Peyer's patch (tissue), 4 donors: Measurements from ENCODE around the gene ZNF100. TPM values are rescaled to one million over a fixed set of nuclear protein-coding genes. Genes with fewer than 3 reads are reported as not detected.

Experiments
- DNase-seq, 3 donors: peaks; one replicate each; pipeline ENCODE4 v3.0.0-alpha.2; 2017 to 2019
- H3K27ac ChIP-seq, 4 donors: fragments of 200-600 bp; sonication (generic); one replicate each; pipeline ENCODE4 v1.5.1; 2016 to 2019
- H3K27me3 ChIP-seq, 2 donors: fragments of 200-600 bp; sonication (generic); one replicate each; pipeline ENCODE4 v1.5.1; 2019
- H3K36me3 ChIP-seq, 3 donors: fragments of 200-600 bp; sonication (generic); one replicate each; pipeline ENCODE4 v1.5.1; 2016 to 2019
- H3K4me1 ChIP-seq, 4 donors: fragments of 200-600 bp; sonication (generic); one replicate each; pipeline ENCODE4 v1.5.1; 2016 to 2019
- H3K4me3 ChIP-seq, 4 donors: fragments of 200-600 bp; sonication (generic); 1 replicate in 3 of 4; 2 replicates in 1 of 4; pipeline ENCODE4 v1.5.1; 2016 to 2019; ENCODE audit warnings: mild to moderate bottlenecking in 1 of 4
- H3K9me3 ChIP-seq, 4 donors: fragments of 200-600 bp; sonication (generic); one replicate each; pipeline ENCODE4 v1.5.1; 2016 to 2019; ENCODE audit warnings: mild to moderate bottlenecking in 1 of 4
- POLR2A ChIP-seq, 2 donors: fragments of 450-650 bp; IDR thresholded peaks; one replicate each; pipeline ENCODE4 v1.5.1; 2017; ENCODE audit warnings: antibody characterized with exemption in 2 of 2, mild to moderate bottlenecking in 2 of 2, moderate library complexity in 2 of 2
- total RNA-seq, 4 donors: library from RNA; depleted of rRNA; stranded (reverse); fragments of >200 nt; gene quantifications; one replicate each; pipeline ENCODE4 v1.1.0, GENCODE V29; 2016
- TF ChIP-seq, protein P1 (sequence below), 6 experiments: fragments of 450-650 bp in 4 of 6; fragments of 200-600 bp in 2 of 6; sonication (generic) in 1 of 6; IDR thresholded peaks; one replicate each; pipeline ENCODE4 v1.5.1; 2017 to 2019; ENCODE audit warnings: antibody characterized with exemption in 6 of 6, mild to moderate bottlenecking in 3 of 6, moderate library complexity in 1 of 6

ZNF100 gene
- total RNA-seq, 4 donors from 2014 or later, result 5.1 to 16.5 (median 7.2) TPM

DNA sequence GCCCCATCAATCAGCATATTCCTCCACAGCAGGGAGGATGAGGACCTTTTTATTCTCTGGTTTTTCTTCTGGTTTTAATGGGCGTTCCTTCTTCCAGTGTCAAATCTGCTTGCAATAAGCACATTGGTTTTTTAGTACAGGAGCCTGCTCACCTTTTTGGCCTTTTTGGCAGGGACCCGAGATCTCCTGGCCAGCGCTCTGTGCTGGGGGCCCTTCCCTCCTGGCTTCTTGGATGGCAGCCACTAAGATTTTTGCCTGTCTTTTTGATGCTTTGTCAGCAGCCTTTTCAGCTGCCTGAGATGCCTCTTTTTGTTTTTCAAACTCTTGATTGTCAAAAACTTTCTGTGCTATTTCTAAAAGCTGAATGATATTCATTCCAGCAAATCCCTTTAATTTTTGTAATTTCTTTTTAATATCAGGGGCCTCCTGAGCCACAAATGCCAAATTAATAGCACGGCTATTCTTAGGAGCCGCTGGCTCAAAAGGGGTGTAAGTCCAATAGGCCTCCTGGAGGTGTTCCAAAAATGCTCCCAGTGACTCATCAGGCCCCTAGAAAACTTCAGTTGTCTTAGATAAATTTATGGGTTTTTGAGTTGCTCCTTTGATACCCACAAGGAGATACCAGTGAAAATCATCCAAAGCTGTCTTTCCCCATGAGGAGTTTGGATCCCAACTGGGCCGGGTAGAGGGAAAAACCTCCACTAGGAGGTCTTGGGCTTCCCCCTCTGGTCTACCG is 73.0 kb downstream of the ZNF100 start:
- Histone ChIP-seq H3K27me3 (no peaks in the 10 kb centered on the region), H3K36me3 (no peaks in the 10 kb centered on the region), H3K27ac (no peak overlapping the region), H3K4me3 (no peak overlapping the region), H3K9me3 (no peaks in the 10 kb centered on the region), H3K4me1 (no peaks in the 10 kb centered on the region)
- TF ChIP-seq, protein P1, sequence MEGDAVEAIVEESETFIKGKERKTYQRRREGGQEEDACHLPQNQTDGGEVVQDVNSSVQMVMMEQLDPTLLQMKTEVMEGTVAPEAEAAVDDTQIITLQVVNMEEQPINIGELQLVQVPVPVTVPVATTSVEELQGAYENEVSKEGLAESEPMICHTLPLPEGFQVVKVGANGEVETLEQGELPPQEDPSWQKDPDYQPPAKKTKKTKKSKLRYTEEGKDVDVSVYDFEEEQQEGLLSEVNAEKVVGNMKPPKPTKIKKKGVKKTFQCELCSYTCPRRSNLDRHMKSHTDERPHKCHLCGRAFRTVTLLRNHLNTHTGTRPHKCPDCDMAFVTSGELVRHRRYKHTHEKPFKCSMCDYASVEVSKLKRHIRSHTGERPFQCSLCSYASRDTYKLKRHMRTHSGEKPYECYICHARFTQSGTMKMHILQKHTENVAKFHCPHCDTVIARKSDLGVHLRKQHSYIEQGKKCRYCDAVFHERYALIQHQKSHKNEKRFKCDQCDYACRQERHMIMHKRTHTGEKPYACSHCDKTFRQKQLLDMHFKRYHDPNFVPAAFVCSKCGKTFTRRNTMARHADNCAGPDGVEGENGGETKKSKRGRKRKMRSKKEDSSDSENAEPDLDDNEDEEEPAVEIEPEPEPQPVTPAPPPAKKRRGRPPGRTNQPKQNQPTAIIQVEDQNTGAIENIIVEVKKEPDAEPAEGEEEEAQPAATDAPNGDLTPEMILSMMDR (IDR thresholded peaks at IDR 0.05), result no peak
- no peak for TF ChIP-seq POLR2A (IDR thresholded peaks at IDR 0.05)
- no peak for DNase-seq

DNA sequence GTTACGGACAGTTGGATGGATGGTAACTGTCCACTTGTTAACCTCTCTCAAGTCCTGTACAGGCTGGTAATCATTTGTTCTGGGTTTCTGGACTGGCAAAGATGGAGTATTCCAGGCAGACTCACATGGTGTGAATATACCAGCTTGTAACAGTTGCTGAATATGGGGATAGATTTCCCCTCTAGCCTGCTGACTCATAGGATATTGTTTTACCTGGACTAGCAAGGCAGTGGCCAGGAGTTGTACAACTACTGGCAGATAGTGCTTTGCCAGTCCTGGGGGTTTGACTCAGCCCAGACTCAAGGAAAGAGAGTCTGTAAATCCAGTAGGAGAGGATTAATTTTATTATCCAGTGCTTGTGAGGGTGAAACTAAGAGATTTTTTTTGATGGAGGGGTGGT is 74.0 kb downstream of the ZNF100 start:
- Histone ChIP-seq H3K27ac (no peak overlapping the region), H3K27me3 (no peaks in the 10 kb centered on the region), H3K4me3 (no peak overlapping the region), H3K4me1 (no peaks in the 10 kb centered on the region), H3K36me3 (no peaks in the 10 kb centered on the region), H3K9me3 (no peaks in the 10 kb centered on the region)
- DNase-seq, result no peak
- no peak for TF ChIP-seq POLR2A (IDR thresholded peaks at IDR 0.05)
- TF ChIP-seq, protein P1 (IDR thresholded peaks at IDR 0.05), result no peak

DNA sequence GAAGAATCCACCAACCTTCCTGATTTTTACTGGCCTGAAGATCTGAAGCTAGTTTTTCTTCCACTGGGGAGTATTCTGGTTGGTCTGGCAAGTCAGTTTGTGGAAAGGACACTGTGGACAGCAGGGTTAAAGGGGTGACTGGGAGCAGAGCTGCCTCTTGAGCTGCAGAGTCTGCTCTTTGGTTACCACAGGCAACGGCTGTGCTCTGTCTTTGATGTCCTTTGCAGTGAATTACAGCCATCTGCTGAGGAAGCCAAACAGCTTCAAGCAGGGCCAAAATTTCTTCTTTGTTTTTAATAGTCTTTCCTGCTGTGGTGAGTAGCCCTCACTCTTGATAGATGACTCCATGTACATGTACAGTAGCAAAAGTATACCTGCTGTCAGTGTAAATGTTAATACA is 75.7 kb downstream of the ZNF100 start:
- Histone ChIP-seq H3K9me3 (no peaks in the 10 kb centered on the region), H3K4me3 (no peak overlapping the region), H3K27ac (no peak overlapping the region), H3K27me3 (no peaks in the 10 kb centered on the region), H3K4me1 (no peaks in the 10 kb centered on the region), H3K36me3 (no peaks in the 10 kb centered on the region)
- TF ChIP-seq, protein P1 (IDR thresholded peaks at IDR 0.05), result no peak
- no peak for DNase-seq

DNA sequence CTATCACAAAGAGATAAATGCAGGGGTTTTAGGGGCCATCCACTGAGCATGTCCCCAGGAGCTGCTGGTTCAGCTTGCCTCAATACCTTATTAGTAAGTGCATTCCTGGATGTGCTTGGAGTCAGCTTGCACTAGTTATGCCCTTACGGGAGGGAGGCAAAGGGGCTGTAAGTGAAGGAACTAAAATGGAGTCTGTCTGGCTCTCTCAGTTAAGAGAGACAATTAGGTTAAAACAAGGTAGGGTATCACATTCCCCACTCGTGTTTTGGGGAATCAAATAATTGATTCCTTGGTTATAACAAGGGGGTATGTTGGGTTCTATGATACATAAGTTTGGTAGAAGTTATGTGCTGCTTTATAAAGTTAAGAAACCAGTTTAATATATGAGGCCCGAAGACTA is 78.9 kb downstream of the ZNF100 start:
- no peaks in the 10 kb centered on the region for H3K36me3 ChIP-seq
- H3K4me1 ChIP-seq, result no peaks in the 10 kb centered on the region
- TF ChIP-seq POLR2A (IDR thresholded peaks at IDR 0.05), result no peak
- TF ChIP-seq, protein P1 (IDR thresholded peaks at IDR 0.05), result no peak
- H3K4me3 ChIP-seq, result no peak overlapping the region
- no peaks in the 10 kb centered on the region for H3K27me3 ChIP-seq
- no peak overlapping the region for H3K27ac ChIP-seq
- H3K9me3 ChIP-seq, result peaks cover 0 to under 1% (median 0%) of the 10 kb centered on the region in 4 donors
- no peak for DNase-seq

DNA sequence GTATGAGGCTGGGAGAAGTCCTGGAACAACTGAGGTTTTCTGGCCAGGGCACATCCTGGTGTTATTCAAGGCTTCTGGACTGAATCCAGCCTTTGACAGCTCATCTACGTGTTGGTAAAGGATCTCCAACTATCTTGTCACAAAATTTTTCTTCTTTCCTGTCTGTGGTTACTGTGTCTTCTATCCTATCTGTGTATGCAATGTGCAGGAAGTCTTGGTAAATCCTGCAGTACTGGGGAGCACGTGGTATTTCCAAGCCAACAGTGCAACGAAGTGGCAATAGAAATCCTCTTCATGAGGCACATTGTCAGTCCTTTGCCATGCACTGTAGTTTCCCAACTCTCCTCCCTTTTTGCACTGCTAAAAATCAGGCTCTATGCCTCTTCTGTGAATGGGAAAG is 86.7 kb downstream of the ZNF100 start:
- TF ChIP-seq POLR2A (IDR thresholded peaks at IDR 0.05), result no peak
- TF ChIP-seq, protein P1 (IDR thresholded peaks at IDR 0.05), result no peak
- H3K4me3 ChIP-seq, result no peak overlapping the region
- no peaks in the 10 kb centered on the region for H3K36me3 ChIP-seq
- H3K9me3 ChIP-seq, result peaks cover 0 to 3% (median 0%) of the 10 kb centered on the region in 4 donors
- no peaks in the 10 kb centered on the region for H3K27me3 ChIP-seq
- no peak overlapping the region for H3K27ac ChIP-seq
- no peaks in the 10 kb centered on the region for H3K4me1 ChIP-seq
- DNase-seq, result no peak
